Measurements from ENCODE around the gene PHF12.

PHF12 gene

DNA sequence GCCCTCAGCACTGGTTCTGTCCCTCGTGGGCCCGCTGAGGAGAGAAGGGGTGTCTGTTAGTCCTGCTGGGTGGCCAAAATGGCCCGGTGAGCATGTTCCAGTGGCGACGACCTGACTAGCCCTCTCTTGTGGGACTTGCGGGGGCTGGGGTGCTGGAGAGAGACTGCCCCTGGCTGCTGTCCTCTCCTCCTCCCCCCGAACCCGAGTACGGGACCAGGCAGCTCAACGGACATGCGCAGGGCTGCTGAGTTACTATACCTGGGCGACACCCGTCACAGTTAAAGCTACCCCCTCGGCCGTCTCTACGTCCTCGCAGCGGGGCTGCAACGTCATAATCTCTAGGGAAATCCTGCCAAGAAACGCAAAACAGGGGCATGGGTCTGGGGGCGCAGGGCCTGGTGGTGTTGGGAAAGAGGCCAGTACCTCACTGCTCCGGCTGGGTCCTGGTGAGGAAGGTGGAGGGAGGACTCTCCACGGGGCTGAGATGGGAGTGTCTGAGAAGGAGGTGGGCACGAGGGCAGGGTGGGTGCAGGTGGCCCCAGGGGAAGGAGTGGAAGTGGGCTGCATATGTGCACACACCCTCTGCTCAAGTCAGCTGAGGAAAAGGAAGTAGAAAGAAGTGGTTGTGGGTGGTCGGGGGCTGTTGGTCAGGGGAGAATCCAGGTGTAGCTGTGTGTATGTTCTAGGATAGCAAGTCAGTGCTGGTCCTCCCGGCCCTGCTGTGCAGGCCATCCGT is 67.2 kb downstream of the PHF12 start:
- TF ChIP-seq, protein P1, sequence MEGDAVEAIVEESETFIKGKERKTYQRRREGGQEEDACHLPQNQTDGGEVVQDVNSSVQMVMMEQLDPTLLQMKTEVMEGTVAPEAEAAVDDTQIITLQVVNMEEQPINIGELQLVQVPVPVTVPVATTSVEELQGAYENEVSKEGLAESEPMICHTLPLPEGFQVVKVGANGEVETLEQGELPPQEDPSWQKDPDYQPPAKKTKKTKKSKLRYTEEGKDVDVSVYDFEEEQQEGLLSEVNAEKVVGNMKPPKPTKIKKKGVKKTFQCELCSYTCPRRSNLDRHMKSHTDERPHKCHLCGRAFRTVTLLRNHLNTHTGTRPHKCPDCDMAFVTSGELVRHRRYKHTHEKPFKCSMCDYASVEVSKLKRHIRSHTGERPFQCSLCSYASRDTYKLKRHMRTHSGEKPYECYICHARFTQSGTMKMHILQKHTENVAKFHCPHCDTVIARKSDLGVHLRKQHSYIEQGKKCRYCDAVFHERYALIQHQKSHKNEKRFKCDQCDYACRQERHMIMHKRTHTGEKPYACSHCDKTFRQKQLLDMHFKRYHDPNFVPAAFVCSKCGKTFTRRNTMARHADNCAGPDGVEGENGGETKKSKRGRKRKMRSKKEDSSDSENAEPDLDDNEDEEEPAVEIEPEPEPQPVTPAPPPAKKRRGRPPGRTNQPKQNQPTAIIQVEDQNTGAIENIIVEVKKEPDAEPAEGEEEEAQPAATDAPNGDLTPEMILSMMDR (IDR thresholded peaks at IDR 0.05; ENCODE audit: insufficient read depth, low read depth, low read length, missing control alignments) = no peak
- H3K4me3 ChIP-seq (ENCODE audit: low read depth, low read length) = no peak overlapping the region
- DNase-seq (ENCODE audit: low read depth) = no peak

DNA sequence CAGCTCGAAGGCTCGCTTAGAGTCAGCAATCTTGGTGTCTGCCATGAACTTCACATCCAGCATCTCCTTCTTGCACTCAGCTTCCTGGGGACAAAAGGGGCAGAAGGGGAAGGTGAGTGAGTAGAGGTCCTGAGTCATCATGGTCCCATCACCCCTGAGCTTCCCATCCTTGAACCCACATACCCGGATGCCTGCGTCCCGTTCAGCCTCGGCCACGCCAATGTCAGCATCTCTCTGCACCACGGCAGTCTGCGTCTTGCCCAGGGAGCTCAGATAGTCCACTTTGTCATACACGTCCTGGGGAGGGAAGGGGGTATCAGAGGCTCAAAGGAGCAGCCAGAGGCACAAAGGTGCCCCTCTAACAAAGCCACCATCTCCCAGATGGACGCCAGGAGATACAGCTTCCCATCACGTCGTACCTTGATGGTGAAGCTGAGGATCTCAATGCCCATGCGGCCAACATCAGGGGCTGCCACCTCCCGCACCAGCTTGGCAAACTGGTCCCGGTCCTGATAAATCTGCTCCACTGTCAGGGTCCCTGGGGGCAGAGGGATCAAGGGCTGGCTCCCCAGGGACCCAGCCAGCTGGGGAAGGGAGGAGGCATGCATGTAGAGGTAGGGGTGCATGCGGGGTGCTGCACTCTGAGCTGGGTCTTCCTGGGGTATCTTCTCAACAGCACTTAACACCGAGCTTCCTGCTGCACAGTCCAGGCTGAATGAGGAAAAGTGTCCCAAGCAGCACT is 69.0 kb downstream of the PHF12 start:
- TF ChIP-seq, protein P1 (IDR thresholded peaks at IDR 0.05; ENCODE audit: insufficient read depth, low read depth, low read length, missing control alignments) = no peak
- no peak for DNase-seq (ENCODE audit: low read depth)
- H3K4me3 ChIP-seq (ENCODE audit: low read depth, low read length) = no peak overlapping the region

GRCh38 chr17:28881533-28882056 is 69.7 kb downstream of the PHF12 start:
- TF ChIP-seq, protein P1 (IDR thresholded peaks at IDR 0.05; ENCODE audit: insufficient read depth, low read depth, low read length, missing control alignments) = no peak
- DNase-seq (ENCODE audit: low read depth) = no peak
- no peak overlapping the region for H3K4me3 ChIP-seq (ENCODE audit: low read depth, low read length)

GRCh38 chr17:28880572-28880945 is 70.8 kb downstream of the PHF12 start:
- no peak for DNase-seq (ENCODE audit: low read depth)
- H3K4me3 ChIP-seq (ENCODE audit: low read depth, low read length) = no peak overlapping the region
- TF ChIP-seq, protein P1 (IDR thresholded peaks at IDR 0.05; ENCODE audit: insufficient read depth, low read depth, low read length, missing control alignments) = no peak

GRCh38 chr17:28879886-28880571 is 71.3 kb downstream of the PHF12 start:
- no peak overlapping the region for H3K4me3 ChIP-seq (ENCODE audit: low read depth, low read length)
- TF ChIP-seq, protein P1 (IDR thresholded peaks at IDR 0.05; ENCODE audit: insufficient read depth, low read depth, low read length, missing control alignments) = no peak
- no peak for DNase-seq (ENCODE audit: low read depth)

DNA sequence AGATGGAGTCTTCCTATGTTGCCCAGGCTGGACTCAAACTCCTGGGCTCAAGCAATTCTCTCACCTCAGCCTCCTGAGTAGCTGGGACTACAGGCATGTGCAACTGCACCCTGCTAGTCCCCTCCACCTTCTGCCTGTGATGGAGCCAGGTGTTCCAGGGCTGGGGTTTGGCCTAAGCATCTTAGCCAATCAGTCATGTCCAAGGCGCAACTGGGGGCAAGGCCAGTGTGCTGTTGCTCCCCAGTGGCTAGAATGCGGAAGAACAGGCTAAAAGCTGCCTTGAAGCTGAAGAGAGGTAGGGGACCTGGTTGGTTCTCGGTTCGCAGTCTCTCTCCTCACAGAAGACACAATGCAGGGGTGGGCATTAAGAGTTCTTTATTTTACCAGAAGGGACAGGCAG is 72.3 kb downstream of the PHF12 start:
- H3K4me3 ChIP-seq (ENCODE audit: low read depth, low read length) = no peak overlapping the region
- TF ChIP-seq, protein P1 (IDR thresholded peaks at IDR 0.05; ENCODE audit: insufficient read depth, low read depth, low read length, missing control alignments) = peak; percentile 47
- peak; percentile 75 for DNase-seq (ENCODE audit: low read depth)

All from GM12865 (cell line).